ENCODE measurements around the gene RPL21.

- TF ChIP-seq CTCF (IDR thresholded peaks at IDR 0.05; ENCODE audit: insufficient read depth, low read length, poor library complexity, severe bottlenecking) (no peak), EZH2phosphoT487 (conservative IDR thresholded peaks at IDR 0.05; ENCODE audit: low read length) (no peak)
Observed at GRCh38 chr13:27300941-27301586, 49.7 kb downstream of the RPL21 start.

Measured in SU-DHL-6 (cell line).